ENCODE results near the gene NRXN2. TPM values are rescaled to one million over a fixed set of nuclear protein-coding genes. Genes with fewer than 3 reads are reported as not detected.
A peak's percentile ranks its signal among the peaks of the same experiment; 100 is the strongest.

Gene NRXN2
- total RNA-seq, 1 donor from 2014 or later, result 13.8 TPM

DNA sequence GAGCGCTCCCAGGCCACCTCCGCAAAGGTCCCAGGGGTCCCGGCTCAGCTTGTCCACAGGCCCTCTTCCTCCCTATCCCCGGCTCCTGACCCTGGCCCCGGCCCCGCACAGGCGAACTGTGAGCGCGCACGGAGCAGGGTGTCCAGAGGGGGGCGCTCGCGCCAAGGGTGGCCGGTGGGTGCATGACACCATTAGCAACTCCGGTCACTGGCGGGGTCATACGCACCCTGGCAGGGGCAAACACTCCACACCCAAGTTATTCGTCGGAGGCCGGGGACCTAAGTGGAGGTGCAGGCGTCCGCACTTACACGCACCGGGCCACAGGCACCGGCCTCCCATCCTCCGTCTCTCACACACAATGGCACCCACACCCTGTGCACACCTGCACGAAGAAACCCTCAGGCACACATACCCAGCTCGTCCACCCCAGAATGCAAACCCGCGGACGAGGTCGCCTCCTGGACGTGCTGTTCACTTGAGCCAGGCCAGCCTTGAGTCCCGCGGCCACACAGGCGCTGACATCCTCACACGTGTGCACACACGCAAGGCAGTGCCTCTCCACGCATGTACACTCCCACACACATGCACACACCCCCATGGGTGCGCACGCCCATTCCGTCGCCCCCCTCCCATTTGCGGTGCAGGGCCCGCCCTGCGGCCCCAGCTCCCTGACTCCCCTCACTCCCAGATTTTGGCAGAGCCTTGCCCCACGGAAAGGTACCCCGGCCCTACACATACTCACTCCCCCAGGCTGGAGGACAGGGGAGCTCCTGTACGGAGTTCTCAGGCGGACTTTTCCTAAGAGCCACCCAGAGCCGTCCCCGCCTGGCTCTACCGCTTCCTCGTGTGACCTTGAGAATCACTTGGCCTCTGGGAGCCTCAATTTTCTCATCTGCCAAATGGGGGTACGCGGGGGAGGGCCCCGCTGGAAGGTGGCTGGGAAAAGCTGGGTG lies 20.9 kb upstream of the NRXN2 start, which contains the start of gene RASGRP2:
TSS of gene RASGRP2 (minus strand) at position 552 of the 953 bp plus-strand sequence. CDS start 1,276 bp downstream, outside the sequence.
- peak; percentile 41 for DNase-seq

DNA sequence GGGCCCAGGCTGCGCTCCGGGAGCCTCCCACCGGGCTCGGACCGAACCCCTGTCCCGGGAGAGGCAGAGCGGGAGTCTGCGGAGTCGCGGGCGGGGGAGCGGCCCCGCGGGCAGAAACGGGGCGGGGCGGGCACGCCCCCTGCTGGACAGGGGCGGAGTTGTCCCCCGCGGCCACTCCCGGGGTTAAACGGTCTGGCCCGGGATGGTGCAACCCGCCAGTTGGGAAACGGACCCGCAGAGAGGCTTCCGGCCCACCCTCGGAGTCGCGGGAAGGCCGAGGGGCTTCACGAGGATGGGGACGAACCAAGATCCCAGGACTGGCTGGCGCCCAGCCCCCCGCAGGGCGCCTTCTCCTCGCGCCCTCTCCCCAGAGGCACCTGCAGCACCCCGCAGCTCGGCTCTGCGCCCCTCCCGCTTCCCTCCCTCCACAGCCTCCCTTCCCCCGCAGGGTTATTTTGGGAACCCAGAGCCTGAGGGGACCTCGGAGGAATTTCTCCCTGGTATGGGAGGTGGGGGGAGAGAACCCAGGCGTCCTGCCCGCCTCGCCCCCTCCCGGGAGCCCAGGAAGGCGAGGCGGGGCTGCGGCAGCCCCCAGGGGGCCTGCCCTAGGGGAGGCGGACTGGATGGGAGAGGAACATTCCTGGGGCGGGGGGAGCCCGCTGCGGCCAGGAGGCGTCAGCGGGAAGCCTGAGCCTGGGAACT lies 20.0 kb upstream of the NRXN2 start:
- DNase-seq, result peak; percentile 58

GRCh38 chr11:64742087-64742888 lies 19.3 kb upstream of the NRXN2 start:
- no peak for DNase-seq

DNA sequence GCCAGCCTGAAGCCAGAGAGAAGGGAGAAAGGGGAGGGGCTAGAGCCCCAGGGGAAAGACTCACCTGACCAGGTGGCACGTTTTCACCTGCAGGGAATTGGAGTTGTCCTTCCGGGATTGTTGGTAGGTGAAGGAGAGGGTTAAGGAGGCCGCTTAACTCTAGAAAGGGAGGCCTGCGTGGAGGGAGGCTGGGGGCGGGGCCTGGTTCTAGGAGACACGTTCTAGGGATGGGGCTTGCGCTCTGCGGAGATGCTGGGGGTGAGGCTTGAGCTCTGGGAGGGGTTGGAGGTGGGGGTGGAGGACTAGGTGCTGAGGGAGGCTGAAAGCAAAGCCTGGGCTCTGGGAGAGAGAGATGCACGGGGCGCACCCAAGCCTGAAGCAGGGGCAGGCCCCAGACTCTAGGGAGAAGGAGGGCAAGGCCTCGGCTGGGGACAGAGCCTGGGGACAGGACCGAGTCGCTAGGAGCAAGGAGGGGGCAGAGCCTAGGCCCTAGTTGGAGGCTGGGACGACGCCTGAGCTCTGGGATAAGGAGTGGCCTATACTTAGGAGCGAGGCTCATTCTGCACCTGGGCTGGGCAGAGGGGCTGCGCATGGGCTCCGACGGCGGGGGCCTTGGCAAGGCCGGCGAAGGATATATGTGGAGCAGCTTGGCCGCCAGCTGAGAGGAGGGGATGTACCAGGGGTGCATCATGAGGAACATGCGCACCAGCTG lies 18.5 kb upstream of the NRXN2 start:
- DNase-seq, result no peak

DNA sequence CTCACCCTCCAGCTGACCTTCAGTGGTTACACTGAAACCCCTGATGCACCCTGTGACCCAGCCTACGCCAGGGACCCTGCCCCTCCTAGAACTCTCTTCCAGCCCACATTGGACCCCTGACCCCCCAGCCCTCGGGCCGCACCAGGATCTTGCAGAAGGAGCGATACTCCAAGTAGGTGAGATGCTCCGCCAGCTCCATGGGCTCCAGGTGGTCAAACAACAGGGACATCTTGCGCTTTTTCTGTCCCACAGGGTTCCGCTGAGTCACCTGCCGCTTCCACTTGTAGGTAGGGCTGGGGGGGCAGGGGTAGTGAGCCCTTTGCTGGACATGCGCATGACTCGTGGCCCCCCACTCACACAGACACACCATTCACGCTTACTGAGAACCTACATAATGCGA lies 16.9 kb upstream of the NRXN2 start:
- DNase-seq, result no peak

- DNase-seq, result no peak
These were observed 13.7 kb upstream of the NRXN2 start for GRCh38 chr11:64736654-64737053.

DNA sequence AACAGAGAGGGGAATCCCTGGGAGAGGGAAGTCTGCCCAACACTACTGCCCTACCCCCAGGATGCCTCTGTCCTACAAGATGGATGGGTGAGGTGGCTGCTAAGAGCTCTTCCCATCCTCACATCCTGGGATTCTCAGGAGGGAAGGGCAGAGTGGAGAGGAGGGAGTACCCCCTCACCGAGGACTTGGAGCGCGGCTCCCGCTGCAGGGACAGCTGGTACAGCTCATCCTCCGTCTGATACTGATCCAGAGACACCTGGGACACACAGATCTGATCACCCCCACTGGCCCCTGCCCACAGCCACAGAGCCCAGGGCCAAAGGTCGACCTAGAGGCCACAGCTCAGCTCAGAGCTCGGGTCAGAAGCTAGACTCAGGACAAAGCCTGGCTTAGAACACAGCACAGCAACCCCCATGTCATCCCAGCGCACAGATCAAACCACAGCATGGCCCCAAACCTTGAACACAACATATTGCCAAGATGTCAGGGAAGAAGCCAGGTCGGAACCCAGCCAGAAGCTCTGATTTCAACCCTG lies 12.8 kb upstream of the NRXN2 start:
- DNase-seq, result no peak

GRCh38 chr11:64734811-64735724 lies 12.1 kb upstream of the NRXN2 start:
- peak; percentile 43 for DNase-seq

DNA sequence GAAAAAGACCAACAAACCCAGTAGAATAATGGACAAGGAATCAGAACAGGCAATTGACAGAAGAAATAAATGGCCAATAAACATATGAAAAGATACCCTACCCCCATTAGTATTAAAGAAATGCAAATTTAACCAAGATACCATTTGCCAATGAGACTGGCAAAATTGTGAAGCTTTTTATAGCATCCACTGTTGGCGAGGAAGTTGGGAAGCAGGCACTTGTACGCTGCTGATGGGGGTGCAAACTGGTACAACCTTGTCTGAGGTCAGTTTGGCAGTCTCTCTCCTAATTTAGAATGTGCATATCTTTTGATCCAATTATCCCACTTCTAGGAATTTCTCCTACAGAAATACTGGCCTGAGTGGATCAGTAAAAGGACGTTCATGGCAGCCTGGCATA lies 8.6 kb upstream of the NRXN2 start:
- no peak for DNase-seq

DNA sequence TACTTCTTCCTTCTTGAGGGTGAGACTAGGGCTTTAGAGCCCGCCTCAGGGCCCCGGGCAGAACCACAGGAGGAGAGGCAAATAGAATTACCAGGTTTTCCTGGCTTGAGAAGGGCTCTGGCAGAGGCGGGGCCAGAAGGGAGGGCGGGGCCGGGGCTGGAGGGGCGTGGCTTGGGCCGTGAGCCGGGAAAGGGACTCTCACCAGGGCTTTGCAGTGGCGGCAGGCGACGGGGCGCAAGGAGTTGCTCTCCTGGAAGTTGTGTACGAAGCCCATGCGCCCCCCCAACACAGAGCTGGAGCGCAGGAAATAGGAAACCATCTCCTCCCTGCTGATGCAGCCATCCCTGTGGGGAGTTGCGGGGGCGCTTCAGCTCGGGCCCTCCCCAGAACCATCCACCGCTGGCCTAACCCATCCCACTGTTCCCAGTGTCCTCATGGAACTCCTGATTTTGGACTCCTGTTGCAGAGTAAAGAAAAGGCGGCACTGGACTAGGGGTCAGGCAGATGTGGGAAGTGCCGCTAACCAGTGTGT lies 6.9 kb upstream of the NRXN2 start:
- DNase-seq, result no peak

DNA sequence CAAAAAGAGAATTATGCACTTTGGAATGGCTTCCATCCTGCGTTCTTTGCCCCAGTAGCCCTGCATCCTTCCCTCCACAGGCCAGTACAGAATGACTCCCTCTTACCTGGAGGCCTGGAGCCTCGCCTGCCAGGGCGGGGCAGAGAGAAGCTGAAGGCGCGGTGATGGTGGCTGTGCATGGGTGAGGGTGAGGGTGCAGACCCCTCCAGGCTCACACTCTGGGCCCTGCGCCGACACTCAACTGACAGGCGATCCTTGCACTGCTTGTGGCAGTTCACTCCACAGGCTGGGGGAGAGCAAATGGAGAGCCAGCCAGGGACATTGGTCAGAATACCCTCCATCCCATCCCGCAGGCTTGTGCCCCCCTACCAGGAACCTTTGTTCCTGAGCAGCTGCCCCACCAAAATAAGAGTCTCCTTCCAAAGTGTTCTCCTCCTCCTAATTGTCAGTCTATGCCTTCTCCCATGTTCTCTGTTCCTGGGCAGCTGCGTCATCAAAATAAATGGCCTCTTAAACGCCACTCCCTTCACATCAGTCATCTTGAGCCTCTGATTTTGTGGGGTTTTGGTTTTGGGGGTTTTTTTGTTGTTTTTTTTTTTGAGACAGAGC lies 5.9 kb upstream of the NRXN2 start:
- DNase-seq, result no peak

- no peak for DNase-seq
These were observed 4.0 kb upstream of the NRXN2 start for GRCh38 chr11:64726867-64727530.

DNA sequence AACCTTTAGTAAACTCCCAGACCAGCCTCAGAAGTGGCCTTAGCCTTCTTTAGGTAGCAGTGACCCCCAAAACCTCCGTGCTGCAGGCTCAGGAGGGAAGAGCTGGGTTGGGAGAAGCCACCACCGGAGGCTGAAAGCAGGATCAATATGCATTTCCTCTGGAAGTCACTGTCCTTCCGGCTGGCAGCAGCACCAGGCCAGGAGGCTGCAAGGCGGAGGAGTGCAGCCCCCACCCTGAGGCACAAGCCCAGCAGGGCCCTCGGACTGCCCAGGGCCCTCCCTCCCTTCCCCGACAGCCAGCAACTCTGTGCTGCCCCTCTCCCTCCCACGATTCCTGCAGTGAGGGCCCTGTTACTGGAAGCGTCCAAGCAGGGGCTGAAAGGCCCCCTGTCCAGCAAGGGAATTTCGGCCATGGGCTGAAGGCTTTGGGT lies 3.2 kb upstream of the NRXN2 start:
- no peak for DNase-seq

- DNase-seq, result no peak
These were observed 2.0 kb upstream of the NRXN2 start for GRCh38 chr11:64724863-64725532.

DNA sequence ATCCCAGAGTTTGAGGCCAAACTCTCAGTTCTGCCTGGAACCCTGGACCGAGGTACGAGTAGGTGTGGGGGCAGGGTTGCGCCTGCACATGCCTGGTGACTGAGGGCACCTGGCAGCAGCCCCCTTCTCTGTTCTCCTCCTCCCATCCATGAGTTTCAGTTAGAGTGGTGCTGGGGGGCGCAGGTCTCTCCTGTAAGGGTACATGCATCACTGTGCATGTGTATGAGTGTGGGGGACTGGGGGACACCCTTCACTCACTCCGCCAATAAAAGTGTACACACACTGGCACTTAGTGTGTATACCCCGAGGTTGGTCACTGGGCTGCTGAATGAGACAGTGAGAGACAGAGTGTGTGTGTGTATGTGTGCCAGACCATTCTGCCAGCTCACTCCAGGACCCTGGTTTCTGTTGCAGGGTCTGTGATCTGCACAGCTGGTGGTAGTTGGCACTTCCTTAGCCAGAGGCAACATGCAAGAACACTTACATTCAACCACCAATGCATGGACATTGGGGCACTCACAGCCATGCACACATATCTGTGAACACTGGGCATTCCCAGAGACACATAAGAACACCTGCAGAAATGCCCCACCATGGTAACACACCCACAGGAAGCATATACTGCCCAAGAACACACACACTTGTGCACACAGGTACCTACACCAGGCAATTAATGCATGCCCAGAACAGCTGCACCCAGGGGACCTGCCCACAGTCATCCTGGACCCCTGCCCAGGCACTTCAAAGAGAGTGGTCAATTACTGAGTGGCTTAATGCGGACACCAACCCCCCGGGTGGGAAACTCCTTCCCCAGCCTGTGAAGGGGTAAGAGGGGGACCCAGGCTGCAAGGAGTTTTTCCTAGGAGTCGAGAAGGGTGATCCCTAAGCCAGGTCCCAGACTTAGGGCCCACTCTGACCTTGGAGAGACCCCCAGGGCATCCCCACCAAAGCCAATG lies 1.2 kb upstream of the NRXN2 start:
- DNase-seq, result no peak

DNA sequence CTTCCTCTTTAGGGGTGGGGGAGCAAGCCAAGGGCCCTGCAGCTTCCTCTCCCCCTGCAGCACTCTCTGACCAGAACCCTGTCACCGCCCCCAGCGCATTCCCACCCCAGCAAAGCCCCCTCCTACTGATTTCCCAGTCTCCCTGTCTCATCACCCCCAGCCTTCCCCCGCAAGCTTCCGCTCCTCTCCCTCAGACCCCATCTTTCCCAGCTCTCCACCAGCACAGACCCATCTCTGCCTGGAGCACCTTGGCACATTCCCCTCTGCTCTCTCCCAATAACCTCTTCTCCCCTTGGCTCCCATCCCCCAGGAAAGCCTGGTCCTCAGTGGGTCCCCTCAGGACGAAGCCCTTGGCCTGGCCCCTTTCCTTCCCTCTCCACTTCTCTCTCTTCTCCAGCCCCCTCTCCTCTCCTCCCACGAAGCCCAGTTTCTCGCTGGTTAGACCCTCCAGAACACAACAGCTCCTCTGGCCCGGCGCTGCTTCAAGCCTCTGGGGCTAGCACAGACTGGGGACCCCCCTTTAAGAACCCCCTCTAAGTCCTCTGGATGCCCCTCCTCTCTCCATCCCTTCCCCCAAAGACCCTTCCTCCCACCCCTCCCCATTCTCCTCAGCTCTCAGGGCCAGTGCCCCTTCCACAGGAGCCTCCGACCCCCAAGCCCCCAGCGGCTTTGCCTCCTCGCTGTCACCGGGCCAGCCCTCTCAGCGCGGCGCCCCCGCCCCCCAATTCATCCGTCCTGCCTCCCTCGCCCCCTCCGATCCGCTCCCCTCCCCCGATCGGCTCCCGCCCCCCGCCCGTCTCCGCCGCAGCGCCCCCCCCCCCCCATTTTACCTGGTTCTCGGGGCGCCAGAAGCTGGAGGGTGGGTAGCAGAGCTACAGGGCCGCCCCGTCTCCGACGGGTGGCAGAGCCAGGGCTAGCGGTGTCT lies 594 bp downstream of the NRXN2 start:
- DNase-seq, result no peak
